HG03159 (cell line): ENCODE results near the gene DIP2C.
"Not testable (repeated sequence)": the region's sequence is repeated elsewhere in the genome, so short reads cannot be mapped to it uniquely, and the experiment has no call there.

Experiments used
- ATAC-seq: cut with Tn5 transposase; IDR thresholded peaks from one replicate; pipeline ENCODE4 v1.9.1; 2021; ENCODE audit warnings: mild to moderate bottlenecking, moderate library complexity; ENCODE audit not compliant: unreplicated experiment

The DIP2C gene

DNA sequence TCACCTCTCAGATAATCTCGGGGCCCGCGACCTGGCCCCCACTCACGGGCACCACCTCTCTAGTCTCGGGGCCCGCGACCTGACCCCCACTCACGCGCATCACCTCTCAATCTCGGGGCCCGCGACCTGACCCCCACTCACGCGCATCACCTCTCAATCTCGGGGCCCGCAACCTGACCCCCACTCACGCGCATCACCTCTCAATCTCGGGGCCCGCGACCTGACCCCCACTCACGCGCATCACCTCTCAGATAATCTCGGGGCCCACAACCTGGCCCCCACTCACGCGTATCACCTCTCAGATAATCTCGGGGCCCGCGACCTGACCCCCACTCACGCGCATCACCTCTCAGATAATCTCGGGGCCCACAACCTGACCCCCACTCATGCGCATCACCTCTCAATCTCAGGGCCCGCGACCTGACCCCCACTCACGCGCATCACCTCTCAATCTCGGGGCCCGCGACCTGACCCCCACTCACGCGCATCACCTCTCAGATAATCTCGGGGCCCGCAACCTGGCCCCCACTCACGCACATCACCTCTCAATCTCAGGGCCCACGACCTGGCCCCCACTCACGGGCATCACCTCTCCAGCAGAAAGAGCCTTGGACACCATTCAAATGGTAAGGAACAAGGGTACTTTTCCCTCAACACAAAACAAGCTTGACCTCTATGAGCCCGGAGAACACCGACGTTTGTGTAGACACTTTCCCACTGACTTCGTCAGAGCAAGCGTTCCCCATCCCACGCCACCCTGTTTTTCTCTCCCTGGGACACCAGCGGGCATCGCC is 104.8 kb downstream of the DIP2C start:
- not testable (repeated sequence) for ATAC-seq

DNA sequence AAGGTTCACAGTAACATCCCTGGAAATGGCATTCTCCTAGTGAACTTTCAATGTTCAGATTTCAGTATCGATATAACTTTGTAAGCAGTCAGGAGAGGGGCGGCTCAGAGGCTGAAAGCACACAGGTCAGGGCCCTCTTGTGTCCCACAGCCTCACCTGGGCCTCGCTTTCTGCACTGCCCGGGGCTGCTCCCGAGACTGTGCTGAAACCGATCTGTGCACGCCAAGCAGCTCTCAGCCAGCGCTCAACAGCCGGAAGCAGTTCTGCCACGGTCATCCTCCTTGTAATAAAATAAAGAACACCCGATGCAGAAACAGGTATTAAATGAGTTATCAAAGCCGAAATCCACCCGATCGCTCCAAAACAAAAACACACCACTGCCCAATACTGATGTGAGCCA is 106.0 kb downstream of the DIP2C start:
- no peak for ATAC-seq

DNA sequence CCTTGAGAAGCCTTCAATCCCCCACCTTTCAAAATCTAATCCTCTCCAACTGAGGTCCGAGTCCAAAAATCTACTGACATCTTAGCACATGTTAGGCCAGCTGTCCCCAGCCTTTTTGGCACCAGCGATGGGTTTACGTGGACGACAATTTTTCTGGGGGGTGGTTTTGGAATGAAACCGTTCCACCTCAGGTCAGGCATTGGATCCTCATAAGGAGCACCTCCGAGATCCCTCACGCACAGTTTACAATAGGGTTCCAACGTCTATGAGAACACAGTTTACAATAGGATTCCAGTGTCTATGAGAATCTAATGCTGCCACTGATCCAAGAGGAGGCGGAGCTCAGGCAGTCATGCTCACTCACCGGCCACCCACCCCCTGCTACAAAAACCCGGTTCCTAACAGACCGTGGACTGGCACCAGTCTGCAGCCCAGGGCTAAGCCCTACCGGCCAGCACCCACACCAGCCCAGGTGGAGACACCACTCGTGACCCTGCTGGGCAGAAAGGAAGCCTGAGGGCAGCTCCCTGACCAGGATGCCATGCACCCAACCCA is 107.6 kb downstream of the DIP2C start:
- no peak for ATAC-seq

DNA sequence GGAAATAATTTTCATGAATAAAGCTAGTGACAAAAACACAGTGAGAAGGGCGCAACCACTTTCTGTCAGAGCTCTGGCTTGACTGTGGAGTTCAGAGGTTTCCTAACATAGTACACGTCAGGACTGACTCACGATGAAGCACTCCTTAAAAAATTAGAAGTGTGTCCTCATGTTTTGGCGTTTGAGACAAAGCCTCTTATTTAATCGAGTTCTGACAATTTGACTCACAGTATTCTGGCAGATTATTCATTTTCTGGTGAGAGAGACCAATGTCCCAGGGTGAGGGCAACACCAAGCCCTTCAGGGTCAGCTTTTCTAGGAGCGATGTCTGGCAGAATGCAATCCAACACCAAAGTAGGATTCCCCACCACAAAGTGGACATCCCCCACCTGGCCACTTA is 108.7 kb downstream of the DIP2C start:
- ATAC-seq: no peak

DNA sequence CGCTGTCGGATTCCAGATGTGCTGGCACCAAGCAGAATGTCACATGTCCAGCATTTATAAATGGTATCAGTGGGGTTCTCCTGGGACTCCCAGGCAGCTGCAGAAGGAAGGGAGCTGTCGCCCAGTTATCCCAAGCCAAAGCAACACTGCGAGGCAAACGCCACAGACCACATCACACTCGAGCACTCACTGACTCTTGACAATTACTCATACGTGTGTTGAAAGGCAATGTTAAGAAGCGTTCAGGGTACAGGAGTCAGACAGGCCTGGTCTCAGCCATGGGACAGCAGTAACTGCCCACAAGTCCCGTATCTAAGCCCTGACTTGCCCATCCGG is 113.4 kb downstream of the DIP2C start:
- ATAC-seq: no peak

DNA sequence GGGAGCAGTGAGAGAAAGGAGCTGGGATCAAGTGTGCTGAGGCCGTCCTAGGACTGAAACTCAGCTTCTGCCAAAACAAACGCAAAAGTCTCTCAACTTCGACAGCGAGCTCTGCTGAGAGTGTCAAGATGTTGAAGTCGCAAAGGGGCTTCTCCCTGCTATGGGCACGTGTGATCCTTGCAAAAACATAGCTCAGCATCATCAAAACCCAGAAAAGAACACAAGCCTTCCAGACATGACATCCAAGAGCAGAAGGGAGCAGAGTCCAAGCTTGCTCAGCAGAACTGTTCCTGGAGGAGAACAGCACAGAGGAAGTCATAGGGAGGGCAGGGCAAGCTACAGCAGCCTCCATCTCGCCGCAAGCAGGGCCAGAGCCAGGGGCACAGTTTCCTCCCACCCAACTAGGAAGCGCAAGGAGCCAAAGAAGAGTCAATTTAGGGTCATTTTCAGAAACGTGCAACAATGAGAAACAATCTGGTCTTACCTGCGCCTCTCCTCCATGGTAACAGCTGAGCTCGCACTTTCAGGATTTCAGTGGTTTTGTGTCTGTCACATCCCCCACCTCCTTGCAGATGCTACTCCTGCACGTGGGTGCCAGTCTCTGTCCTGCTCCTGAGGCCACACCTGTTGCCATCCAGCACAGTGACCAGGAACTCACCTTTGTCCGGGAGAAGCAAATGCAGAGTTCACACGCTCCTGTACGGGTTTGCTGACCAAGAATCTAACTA is 113.9 kb downstream of the DIP2C start:
- ATAC-seq: no peak

DNA sequence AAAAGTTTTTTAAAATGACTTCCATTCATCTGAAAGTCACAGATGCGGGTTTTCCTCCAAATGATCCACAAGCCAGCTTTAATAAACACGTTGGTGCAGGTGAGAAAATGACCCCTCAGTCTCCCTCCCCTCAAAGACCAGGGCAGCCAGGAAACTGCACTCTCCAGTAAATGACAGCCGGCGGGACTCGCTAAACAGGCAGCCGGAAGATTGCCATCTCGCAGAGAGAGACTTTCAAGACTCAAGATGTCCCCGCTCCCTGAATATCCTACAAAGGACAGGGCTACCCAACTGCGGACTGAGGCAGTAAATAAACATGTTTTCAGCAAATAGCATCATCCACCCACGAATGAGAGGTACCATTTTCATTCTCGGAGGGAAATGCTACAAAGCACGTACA is 116.8 kb downstream of the DIP2C start:
- no peak for ATAC-seq

DNA sequence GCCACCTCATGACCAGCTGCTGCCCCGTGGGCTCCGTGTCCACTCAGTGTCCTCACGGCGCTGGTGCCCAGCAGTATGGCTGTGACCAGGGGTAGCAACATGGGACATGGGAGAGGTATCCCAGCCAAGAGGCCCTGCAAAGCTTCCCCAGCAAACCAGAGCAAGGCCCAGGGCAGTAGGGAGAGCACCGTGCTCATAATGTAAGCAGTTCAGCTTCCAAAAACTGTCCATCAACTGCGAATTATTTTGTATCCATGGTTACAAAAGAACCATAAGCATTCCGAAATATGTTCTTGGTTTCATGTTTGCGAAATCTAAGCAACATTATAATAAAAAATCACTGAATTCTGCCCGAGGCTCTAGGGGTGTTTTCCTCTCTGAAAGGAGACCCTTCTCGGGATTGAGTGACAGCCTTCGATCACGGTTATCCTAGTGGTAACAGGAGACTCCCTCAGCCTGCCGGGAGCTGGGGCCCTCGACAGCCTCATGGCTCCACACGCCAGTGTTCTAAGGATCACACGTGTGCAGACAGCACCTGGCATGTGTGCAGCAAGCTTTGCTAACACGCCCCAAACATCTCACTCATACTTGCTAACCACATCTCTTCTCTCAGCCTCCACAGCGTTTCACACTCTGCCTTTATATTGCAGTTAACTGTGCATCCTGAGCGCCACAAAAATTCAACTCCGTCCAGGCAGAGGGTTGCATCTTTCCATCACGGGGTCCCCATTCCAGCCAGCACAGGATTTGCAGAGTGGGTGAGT is 117.6 kb downstream of the DIP2C start:
- no peak for ATAC-seq

DNA sequence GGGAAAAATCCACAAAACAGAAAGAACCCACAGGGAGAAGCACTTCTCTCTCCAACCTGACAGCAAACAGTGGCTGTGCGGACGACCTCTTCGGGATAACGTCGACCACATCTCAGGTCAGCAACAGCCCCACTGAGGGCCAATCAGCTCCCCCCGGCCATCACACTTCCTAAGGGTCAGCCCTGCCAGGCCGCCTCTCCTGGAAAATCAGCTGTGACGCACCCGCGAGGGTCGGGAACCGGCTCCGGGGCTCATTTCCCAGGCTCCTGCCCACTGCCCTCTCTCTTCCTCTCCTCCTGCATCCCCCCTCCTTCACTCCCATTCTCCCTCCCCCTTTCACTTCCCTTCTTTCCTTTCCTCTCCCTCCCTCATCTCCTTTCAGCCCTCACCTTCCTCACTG is 118.3 kb downstream of the DIP2C start:
- no peak for ATAC-seq

DNA sequence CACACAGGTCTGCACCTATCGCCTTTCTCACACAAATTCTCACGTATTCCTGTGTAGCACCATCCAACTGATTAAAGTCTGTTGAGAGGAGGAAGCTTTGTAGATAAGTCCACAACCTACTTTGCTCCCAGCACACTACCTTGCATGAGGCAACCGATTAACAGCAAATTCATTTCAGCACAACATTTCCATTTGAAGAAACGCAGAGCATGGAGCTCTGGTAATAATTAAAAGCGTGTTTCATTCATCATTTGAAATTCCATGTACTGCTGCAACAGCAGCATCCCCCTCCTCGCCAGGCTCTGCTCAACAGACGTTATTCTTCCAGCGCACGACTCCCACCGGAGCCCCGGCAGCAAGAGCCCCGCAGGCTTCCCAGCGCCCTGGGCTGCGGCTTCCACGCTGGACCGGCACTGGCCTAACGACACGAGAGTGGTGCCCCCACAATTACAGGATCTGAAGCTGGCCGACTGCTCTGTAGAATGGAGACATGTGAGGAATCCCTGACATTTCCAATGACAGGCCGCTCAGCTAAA is 118.8 kb downstream of the DIP2C start:
- ATAC-seq: no peak

DNA sequence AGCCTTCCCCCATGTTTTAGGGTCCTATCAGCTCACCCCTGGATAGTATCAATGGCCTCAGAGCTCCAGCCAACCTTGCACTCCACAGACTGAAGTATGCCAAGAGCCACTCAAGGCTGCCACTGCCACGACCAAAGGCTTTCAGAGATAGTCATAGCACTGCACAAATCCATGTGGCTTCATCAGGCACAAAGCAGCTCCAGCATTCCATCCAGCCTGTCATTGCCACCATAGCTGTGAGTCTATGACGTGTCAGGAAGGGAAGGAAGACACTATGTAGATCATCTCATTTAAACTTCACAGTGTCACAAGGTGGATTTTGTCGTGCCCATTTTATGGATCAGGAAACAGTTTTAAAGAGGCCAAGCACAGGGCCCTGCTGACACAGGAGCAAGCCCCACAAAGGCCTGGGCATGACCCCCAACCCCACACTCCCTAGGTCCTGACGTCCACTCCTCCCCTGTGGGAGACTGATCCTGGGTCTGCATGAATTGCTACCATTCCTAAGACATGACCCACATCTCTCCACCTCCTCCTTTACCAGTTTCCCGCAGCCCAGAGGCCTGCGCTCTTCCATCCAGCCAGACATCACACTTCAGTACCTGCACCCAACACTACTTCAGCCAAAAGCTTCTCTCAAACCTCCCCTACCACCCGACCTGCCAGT is 119.4 kb downstream of the DIP2C start:
- no peak for ATAC-seq

DNA sequence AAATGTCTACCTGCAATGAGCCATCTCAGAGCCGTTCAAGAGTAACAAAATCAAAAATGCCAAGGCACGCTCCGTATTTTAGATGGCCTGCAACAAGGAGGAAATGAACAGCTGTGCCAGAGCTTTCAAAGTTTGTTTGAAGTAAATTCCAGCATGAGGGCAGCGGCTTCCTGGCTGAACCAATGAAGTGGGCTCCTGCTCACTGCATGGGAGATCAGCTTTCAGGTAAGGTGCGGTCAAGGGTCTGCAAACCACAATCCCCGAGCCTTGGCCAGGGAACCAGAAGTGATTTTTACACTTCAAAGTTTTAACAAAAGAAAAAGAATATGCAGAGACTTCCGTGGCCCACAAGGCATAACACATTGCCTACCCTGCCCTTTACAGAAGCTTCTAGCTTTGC is 120.6 kb downstream of the DIP2C start:
- no peak for ATAC-seq

DNA sequence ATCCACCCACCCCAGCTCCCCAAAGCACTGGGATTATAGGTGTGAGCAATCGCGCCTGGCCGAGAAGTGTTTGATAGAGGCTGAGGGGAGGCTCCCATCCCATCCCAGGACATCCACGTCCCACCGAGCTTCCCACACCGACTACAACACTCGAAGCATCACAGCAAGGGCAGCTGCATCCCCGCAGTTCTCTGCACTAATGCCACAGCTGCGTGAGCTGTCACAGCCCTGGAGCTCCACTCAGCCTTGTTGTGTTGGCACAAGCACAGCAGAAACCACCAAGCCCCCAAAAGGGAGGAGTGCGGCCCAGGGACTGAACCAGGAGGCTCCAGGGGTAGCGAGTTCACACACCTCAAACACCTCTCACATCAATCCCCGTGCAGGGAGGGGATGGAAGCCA is 121.6 kb downstream of the DIP2C start:
- ATAC-seq: no peak

DNA sequence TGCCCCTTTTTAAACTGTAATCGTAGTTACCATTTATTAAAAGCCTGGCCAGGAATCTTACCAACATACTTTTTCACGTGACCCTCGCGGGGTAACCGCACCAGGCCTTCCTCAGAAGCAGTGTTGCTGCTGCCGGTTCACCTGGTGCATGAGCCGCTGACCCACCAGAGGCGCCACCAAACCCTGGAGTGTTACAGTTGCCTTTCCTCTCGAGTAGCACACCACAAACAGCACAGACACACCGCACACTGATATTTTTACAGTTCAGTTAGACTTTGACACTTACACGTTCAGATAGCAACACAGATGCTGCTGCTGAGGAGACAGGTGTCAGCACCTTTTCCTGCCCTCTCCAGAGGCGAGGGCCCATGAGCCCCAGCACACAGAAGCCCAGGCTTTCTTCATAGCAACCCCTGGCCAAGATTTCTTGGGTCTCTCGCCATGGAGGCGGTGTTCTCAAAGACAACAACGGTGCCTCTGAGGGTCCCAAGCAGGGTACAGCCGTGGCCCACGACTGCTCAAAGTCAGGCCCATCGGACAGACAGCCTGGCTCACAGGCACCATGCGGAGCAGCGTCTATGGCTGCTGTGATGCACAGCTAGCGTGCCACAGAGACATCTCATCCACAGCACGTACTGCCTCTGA is 123.1 kb downstream of the DIP2C start:
- no peak for ATAC-seq

DNA sequence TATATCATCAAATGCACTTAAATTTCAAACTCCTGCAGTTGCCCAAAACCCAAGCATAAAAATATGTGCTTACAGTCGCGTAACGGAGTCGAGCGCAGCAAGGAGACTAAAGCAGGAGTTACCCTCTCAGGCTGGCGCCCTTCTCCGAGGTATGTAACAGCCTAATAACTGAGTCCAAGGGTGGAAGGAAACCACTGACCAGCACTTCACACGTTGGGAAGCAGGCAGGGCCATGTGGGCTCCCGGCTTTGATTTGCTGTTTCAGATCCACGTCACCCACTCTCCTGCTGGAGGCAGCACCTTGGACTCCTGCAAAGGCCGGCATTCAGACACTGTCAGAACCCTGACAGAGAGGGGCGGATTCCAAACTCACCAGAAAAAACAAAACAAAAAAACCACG is 123.8 kb downstream of the DIP2C start:
- ATAC-seq: no peak

DNA sequence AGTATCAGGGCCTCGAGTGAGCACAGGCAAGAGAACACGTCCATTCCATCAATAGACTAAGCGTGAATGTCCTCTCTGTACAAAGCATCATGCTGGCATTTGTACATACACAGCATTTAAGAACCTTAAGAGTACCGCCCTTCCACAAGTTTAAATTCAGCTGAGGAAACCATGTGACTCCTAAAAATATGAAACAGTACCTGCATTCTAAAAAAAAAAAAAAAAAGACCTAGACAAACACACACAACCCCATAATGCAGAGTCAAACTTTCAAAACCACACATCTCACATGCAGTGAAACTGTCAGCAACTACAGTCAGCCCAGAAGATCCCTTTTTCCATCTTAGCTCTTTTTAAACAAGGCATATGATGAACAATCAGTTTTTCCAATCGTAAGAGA is 124.3 kb downstream of the DIP2C start:
- ATAC-seq: no peak

DNA sequence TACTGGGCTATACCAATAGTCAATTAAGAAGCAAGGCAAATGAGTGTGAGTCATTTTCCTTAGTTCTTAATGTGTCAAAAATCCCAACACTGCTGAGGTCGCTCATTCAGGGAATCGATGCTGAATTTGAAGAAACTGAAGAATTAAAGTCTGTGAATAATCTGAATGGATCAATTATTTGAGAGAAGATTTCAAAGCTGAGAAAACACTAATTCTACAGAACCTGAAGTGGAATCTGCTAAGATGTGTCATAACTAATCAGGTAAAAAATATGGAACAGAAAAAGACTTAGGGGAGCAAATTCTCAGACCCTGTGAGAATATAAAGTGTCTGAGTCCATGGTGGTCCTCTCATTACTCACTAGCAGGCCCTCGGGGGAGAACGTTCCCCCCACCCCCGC is 125.6 kb downstream of the DIP2C start:
- ATAC-seq: no peak

DNA sequence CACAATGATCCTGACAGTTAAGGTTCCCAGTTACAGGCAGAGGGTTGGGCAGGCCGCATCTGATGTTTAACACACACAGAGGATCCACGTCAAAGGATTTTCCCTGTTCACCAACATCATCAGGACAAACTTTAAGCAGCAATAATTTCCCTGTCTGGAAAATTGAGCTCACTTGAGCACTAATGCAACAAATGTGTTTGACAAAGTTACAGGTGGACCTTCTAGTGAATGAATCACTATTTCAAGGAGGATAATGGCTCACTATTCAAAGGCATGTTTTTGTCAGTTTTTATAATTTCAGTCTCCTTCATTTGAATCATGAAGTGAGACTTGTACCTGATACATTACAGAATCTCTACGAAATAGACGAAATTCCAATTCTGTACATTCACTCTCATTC is 127.3 kb downstream of the DIP2C start:
- no peak for ATAC-seq

DNA sequence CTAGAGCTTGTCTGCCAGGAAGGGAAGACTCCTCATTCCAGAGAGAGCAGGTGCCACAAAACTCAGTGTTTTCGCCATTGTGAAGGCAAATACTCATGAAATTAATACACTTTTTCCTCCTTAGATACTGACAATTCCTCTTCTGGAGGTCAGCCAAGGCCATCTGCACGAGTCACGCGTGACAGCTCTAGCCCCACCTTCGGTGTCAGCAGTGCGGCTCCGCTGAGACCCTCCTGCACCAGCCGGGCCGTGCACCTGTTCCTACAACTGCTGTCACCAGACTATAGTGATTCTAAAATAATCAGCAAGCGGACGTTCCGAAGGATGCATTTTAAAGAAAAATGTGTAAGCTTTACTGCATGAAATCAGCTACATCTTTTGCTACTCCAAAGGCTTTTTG is 127.7 kb downstream of the DIP2C start:
- ATAC-seq: no peak

DNA sequence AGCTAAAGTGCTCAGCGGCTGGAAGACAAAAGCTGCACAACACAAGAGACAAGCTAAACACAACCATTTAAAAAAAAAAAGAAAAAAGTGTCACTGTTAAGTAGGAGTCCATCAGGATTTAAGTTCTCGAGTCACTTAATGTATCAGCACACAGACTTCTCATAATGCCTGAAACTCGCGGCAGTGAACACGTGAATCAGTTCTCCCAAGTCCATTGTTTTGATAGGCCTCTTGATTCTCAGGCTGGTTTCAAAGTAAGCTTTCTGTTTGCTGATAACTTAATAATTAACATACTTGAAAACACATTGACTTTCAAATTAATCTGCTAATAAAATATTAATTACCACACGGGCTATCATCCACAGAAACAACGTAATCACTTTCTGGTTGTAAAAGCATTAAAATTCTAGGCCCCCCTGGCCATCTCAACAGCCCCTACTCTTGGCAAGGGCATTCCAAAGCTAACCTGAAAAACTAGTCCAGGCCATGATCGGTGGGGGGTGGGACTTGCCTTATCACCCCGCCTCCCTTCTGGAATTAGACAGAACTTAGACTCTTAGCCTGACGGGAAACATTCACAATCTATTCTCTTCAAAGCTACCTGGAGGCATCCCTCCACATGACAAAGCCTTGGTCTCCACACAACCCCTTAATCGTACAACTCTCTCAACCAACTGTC is 129.0 kb downstream of the DIP2C start:
- ATAC-seq: no peak
